ENCODE results near the gene PCLO.
"Not testable (repeated sequence)": the region's sequence is repeated elsewhere in the genome, so short reads cannot be mapped to it uniquely, and the experiment has no call there.

PCLO gene

DNA sequence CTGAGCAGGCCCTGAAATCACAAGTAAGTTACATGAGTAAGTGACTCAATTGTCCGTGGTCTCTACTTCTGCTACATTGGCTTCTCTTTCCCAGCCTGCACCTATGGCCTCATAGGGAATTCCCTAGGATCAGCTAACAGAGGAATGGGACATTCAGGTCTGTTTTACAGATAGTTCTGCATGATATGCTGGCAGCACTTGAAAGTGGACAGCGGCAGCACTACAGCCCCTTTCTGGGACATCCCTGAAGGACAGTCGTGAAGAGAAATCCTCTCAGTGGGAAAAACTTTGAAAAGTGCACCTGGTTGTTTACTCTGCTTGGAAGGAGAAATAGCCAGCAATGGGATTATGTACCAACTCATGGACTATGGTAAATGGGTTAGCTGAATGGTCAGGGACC is 426.1 kb downstream of the PCLO start:
- DNase-seq (ENCODE audit: low spot score): no peak

DNA sequence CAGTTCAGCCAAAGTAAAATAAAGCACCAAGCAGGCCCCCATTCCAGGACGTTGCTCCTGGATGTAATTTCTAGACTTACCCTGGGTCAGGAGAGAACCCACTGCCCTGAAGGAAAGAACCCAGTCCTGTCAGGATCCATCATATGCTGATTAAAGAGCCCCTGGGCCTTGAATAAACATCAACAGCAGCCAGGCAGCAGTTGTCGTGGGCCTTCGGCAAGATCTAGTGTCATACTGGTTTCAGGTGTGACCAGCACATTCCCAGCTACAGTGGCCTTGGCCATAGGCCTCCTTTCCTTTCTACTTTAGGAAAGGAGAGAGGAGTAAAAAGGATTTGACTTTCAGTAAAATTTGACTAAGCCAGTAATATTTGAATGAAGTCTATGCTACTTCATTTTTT is 430.0 kb downstream of the PCLO start:
- no peak for DNase-seq (ENCODE audit: low spot score)

DNA sequence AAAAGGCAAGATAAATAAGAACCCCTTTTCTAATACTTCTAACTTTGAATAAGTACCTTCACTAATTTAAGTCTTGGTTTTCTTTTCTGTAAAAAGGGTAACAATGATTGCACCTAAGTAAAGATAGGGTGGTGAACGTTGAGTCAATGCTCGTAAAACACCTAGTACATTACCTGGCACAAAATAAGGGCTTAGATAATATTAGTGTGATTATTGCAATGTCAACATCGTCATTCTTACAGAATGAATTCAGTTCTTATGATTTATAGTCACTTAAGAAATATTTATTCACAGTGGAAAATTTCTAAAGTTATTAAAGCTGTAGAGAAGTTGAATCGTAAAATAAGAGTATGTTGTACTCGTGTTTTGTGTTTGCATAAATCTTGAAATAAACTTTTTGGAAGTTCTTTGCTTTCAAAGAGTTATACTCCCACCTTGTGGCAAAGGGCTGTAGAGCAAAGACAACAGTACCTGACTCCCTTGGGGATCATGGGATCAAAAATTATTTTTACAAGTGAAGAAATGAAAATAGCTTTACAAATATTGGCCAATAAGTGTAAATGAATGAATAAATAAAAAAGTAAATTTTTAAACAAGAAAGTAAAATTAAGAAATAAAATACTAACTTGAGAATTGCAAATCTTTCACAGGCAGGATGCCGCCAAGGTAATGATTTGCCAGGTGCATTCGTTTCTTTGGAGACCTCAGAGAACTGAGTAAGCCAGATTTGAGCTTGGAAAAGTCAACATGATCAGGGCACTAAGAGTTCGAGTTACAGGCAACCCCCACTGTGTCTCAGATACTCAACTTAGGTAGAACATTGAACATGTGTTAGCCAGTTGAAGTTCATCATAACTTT is 433.3 kb downstream of the PCLO start:
- DNase-seq (ENCODE audit: low spot score): peak; percentile 80

DNA sequence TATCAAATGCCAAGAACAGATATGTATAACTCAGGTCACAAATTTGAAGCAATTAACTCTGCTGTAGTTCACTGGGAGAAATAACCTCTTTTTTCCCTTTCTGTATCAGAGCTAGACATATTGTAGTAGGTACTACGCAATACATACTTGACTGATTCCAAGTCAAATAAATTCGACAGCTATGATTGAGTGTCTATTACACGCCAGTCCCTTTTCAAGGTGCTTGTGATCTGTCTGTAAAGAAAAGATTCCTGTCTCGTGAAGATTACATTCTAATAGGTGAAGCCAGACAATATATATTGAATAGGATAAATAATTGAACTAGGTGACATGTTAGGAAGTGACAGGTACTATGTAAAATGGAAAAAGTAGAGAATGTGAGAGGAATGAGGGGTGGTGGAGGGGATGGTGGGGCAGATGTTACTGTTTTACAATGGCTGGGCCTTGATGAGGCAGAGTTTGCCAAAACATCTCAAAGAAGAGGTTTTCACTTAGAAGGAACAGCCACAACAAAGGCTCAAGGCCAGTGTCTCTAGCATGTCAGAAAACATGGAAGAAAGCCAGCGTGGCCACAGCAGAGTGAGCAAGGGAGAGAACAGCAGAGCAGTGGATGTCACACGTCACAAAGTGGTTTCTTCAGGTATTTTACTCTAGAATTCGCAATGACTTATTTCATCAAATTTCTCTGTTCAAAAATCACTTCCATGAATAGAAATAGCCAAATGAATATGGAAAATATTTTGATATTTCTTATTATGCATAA is 436.5 kb downstream of the PCLO start:
- DNase-seq (ENCODE audit: low spot score): no peak

DNA sequence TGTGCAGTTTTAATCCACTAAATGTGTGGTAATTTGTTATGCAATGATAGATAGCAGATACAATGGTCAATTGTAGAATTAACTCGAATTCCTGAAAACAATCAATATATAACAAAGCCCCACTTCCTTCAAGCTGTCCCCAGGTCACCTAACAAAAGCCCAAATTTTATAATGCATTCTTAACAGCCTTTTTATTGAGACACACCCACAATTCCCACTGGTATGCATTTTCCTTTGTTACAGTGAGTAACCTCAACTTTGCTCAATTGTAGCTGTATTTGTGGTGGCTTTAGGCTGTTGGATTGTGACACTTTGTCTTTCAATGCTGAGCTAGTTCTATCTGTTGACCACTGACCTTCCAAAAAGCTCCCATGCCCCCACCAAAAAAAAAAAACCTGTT is 439.3 kb downstream of the PCLO start:
- DNase-seq (ENCODE audit: low spot score): no peak

DNA sequence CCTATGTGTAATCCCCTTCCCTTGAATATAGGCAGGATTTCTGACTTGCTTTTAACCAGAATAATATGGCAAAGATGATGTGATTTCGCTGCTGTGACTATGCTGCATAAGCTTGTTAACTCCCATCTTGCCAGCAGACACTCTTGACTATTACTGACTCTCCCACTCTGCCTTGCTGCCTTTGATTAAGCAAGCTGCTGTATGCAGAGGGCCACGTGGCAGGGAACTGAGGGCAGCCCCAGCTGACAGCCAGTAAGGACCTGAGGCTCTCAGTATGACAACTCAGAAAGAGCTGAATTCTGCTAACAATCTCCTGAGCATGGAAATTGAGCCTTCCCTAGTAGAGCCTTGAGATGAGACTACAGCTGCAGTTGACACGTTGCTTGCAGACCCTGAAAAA is 439.7 kb downstream of the PCLO start:
- no peak for DNase-seq (ENCODE audit: low spot score)

DNA sequence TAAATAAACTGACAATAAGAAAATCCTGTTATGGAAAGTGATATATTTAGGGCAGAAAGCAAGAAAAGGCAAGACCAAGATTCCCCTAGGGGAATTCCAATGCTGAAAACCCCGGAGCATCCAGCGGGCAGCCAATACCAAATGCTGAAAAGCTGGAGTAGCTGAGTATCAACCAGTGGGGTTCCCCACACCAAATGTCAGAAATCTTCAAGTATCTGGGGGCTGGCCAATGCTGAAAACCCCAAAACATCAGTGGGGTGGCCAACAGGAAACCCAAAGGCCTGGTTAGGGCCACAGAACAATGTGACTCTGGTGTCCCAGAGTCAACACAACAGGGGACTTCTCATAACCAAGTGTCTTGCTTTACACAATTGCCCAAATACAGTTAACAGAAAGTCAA is 447.3 kb downstream of the PCLO start:
- DNase-seq (ENCODE audit: low spot score): no peak

DNA sequence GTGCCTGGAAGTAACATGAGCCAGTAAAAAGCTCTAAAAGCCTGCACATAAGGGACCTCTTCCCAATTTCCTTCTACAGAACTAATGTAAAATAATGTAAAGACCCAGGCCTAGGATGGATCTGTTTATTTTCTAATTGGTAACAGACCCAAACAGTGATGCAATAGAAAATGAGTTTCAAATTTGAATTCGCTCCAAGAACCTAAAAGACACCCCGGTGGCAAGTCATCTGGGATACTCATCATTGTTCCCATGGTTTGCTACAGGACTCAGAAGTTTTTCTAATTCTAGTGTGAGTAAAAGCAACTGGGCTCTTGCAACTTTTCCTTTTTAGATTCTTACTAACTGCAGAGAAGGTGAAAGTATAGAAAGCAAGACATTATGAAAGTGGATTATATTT is 447.8 kb downstream of the PCLO start:
- DNase-seq (ENCODE audit: low spot score): no peak

DNA sequence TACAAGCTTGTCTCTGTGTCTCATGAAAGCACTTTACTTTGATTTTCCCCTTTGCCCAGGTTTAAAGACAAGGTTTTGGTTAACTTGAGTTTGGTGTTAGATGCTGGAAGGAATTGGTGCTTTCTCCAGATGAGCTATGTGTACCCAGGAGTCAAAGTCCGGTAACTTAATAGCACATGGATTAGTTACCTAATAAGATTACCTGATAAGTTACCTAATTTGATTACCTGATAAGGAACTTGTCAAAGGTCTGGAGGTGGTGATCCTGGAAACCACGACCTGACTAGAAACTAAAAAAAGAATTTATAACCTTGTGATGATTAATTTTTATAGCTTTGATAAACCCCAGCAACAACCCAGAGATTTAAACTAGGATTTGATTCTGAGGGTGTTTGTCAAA is 449.2 kb downstream of the PCLO start:
- no peak for DNase-seq (ENCODE audit: low spot score)

DNA sequence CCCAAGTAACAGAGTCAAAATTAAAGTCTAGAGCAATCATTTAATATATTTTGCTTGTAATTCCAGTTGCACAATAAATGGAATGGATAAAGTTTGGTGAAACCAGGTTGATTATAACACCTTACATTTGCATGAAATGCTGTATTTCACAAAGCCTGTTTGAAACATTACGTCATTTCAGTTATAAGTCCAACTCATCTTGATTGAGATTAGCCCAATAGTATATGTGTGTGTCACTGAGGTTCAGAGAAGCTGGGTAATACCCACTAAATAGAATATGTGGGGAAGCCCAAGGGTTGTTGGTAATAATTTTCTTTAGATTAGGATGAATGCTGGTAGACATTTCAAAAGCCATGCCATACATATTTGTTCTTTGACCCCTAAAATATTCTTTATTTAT is 456.3 kb downstream of the PCLO start:
- DNase-seq (ENCODE audit: low spot score): not testable (repeated sequence)

DNA sequence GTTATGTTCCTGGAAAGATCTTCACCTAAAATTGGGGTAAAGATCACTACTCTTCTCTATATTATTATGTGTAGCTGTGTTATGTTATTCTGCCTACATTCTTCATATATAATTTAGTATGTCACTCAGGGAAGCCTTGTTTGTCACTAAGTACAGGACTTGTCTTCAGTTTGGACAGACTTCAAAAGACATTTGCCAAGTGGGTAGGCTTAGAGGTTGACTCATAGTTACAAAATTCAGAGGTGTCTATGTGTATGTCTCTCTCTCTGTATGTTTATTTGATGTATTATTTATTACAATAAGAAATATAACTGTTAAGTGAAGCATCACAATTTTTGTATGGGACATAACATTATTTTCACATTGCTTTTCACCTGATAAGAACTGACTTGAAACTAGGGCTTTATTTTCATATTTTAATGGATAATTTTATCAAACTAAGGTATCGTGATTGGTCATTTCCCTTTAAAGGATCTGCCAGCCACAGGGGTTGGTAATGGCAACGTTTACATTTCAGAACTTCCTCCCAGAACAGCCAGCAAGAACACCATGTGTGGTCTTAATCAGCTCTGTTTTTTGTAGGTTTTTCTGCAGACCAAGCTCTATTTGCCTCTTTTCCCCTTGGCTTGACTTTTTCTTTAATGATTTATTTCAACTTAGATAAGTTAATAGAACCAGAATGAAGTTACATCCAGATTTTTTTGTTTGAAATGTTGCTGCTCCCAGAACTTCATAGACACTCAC is 457.0 kb downstream of the PCLO start:
- no peak for DNase-seq (ENCODE audit: low spot score)

DNA sequence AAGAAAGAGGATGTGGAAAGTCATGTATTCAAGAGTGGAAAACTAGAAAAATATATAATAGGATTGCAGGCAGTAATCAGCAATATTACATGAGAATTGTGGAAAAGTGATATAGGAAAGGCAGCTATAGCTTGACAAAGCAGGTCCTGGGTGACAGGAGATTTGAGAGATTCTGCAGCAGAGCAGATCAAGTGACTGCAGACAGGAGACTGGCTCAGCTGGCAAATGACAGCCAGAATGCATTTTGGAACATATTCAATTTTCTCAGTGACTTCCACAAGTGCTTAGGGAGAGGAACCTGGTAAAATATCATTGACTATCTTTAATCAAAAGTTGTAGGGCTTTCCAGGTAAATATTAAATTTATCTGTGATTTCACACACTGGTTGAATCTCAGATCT is 458.6 kb downstream of the PCLO start:
- DNase-seq (ENCODE audit: low spot score): no peak
